H1 (cell line): Measurements from ENCODE around the gene MACROD1. TPM values are rescaled to one million over a fixed set of nuclear protein-coding genes. Genes with fewer than 3 reads are reported as not detected.

Source experiments
- CEBPB ChIP-seq: IDR thresholded peaks from 2 replicates; pipeline ENCODE4 v1.6.1; 2012; ENCODE audit warnings: low read depth, low read length
- CREB1 ChIP-seq: IDR thresholded peaks from 2 replicates; pipeline ENCODE4 v1.6.1; 2012; ENCODE audit warnings: inconsistent platforms
- KDM1A ChIP-seq: fragments of 200-600, 300-600 bp; sonication (generic); IDR thresholded peaks from 2 replicates; pipeline ENCODE4 v1.7.1; 2016; ENCODE audit warnings: mild to moderate bottlenecking, low read length, borderline replicate concordance
- PHF8 ChIP-seq: fragments of 200-600 bp; sonication (generic); conservative IDR thresholded peaks from 2 replicates; pipeline ENCODE4 v1.7.1; 2012; ENCODE audit warnings: low read depth, mild to moderate bottlenecking, inconsistent platforms, low read length, moderate library complexity
- POLR2A ChIP-seq, 2 experiments: IDR thresholded peaks; 1 replicate in 1 of 2; 2 replicates in 1 of 2; pipeline ENCODE4 v1.6.1; 2011; ENCODE audit warnings: low read depth in 2 of 2, low read length in 2 of 2, mild to moderate bottlenecking in 2 of 2; ENCODE audit errors: control extremely low read depth in 1 of 2
- SP1 ChIP-seq: IDR thresholded peaks from 2 replicates; pipeline ENCODE4 v1.6.1; 2011; ENCODE audit warnings: low read depth, low read length
- SP2 ChIP-seq: IDR thresholded peaks from 2 replicates; pipeline ENCODE4 v1.6.1; 2012; ENCODE audit warnings: mild to moderate bottlenecking, low read length, inconsistent platforms
- TAF7 ChIP-seq: optimal IDR thresholded peaks from 2 replicates; pipeline ENCODE3; 2011; ENCODE audit warnings: low read depth, mild to moderate bottlenecking, inconsistent platforms, low read length, moderate library complexity, borderline replicate concordance
- polyA plus RNA-seq, 7 experiments: library from polyadenylated mRNA; depleted of rRNA in 3 of 7; stranded (reverse) in 5 of 7; unstranded in 2 of 7; fragments of >200 nt in 5 of 7; fragments of 200-250 nt in 2 of 7; gene quantifications; 1 replicate in 5 of 7; 2 replicates in 1 of 7; 4 replicates in 1 of 7; pipeline versions ENCODE4 v1.2.1 to v1.2.3, GENCODE V29; 2011 to 2013; ENCODE audit warnings: missing spikeins in 2 of 7, mixed read lengths in 2 of 7
- total RNA-seq: library from RNA; stranded (reverse); fragmentation: NEBNext Ultra II Directional; extraction: Animal tissue kit (Norgen Biotek cat#: 25700); gene quantifications from 2 replicates; pipeline ENCODE4 v1.2.1, GENCODE V29; 2021
- TF ChIP-seq, protein P1 (sequence below), 3 experiments: IDR thresholded peaks; 1 replicate in 2 of 3; 2 replicates in 1 of 3; pipeline versions ENCODE4 v1.5.1 to v1.6.1; 2011; ENCODE audit warnings: low read length in 3 of 3, mild to moderate bottlenecking in 3 of 3, inconsistent platforms in 2 of 3, low read depth in 1 of 3, moderate library complexity in 1 of 3; ENCODE audit not compliant: insufficient read depth in 1 of 3; ENCODE audit errors: control extremely low read depth in 1 of 3

The MACROD1 gene
- total and polyA plus RNA-seq, 2 of the 8 experiments (the other 6 are each of a cell fraction or from before 2014, with no cell fraction given): 19.5 to 34.1 TPM

- TF ChIP-seq, protein P1, sequence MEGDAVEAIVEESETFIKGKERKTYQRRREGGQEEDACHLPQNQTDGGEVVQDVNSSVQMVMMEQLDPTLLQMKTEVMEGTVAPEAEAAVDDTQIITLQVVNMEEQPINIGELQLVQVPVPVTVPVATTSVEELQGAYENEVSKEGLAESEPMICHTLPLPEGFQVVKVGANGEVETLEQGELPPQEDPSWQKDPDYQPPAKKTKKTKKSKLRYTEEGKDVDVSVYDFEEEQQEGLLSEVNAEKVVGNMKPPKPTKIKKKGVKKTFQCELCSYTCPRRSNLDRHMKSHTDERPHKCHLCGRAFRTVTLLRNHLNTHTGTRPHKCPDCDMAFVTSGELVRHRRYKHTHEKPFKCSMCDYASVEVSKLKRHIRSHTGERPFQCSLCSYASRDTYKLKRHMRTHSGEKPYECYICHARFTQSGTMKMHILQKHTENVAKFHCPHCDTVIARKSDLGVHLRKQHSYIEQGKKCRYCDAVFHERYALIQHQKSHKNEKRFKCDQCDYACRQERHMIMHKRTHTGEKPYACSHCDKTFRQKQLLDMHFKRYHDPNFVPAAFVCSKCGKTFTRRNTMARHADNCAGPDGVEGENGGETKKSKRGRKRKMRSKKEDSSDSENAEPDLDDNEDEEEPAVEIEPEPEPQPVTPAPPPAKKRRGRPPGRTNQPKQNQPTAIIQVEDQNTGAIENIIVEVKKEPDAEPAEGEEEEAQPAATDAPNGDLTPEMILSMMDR (IDR thresholded peaks at IDR 0.05; ENCODE audit: control extremely low read depth in 1 of 3, insufficient read depth in 1 of 3, low read depth in 1 of 3, low read length in 3 of 3): no peak
- TF ChIP-seq TAF7: no peak
- no peak for TF ChIP-seq SP1
- TF ChIP-seq CREB1: no peak
- TF ChIP-seq PHF8: no peak
- no peak for TF ChIP-seq SP2
- TF ChIP-seq CEBPB: no peak
- TF ChIP-seq KDM1A: no peak
- TF ChIP-seq POLR2A (IDR thresholded peaks at IDR 0.05; ENCODE audit: control extremely low read depth in 1 of 2, low read depth in 2 of 2, low read length in 2 of 2): no peak
Measured at GRCh38 chr11:64085906-64086257, 80.0 kb downstream of the MACROD1 start (continued).
